Measurements from ENCODE around the gene PSMD14. TPM values are rescaled to one million over a fixed set of nuclear protein-coding genes. Genes with fewer than 3 reads are reported as not detected.

Gene PSMD14
- total RNA-seq, 2 donors from 2014 or later: 35.6 to 58.6 TPM

DNA sequence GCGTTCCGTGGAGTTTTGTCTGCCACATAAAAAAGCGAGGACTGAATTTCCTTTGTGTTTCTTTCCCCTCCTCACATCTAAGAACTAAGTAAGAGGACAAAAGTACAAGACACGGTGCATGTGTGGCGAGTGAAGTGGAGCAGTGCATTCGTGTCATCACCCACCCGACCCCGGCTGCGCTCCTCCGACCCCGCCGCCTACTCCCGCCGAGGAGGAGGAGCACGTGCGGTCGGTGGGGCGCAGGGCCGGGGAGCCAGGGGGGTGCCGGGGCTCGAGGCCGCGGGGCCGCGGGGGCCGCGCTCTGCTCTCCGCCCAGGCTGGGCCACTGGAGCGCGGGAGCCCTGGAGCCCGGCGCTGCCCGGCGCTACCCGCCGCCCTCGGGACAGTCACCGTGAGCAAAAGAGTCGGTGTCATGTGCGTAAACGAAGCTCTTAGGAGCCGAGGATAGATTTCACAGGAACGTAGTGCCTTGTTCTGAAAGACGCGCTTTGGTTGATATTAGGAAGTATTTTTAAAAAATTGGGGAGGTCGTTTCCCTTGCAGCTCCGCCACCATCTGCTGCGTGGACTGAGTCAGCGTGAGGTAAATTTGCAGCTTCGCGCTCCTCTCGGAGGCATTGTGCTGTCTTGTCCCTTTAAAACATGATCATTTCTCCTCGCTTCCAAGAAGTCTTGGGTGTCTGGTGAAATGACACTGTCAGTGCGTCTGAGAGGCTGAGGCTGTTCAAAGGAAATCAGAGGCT is 118.9 kb downstream of the PSMD14 start:
- Histone ChIP-seq H3K9me3 (no peaks in the 10 kb centered on the region), H3K27ac (no peak overlapping the region), H3K27me3 (peaks cover 68% of the 10 kb centered on the region), H3K9ac (ENCODE audit: low read depth in 2 of 2, low read length in 2 of 2) (no peak overlapping the region), H3K36me3 (no peaks in the 10 kb centered on the region), H3K4me3 (peak overlapping the region; percentile 20), H3K4me1 (peaks cover 4% of the 10 kb centered on the region)
- intact Hi-C loops (cut with DNase I): no loop called here
- TF ChIP-seq CTCF (IDR thresholded peaks at IDR 0.05): no peak
- peak; percentile 35 for DNase-seq

GRCh38 chr2:161427664-161428587 is 119.7 kb downstream of the PSMD14 start:
- H3K4me3 ChIP-seq: peak overlapping the region; percentile 20
- TF ChIP-seq CTCF (IDR thresholded peaks at IDR 0.05): no peak

GRCh38 chr2:161430386-161430785 is 122.2 kb downstream of the PSMD14 start:
- Histone ChIP-seq H3K4me1 (peaks cover 4% of the 10 kb centered on the region), H3K36me3 (no peaks in the 10 kb centered on the region), H3K27me3 (peaks cover 36% of the 10 kb centered on the region), H3K9me3 (no peaks in the 10 kb centered on the region), H3K27ac (no peak overlapping the region), H3K4me3 (no peak overlapping the region), H3K9ac (ENCODE audit: low read depth in 2 of 2, low read length in 2 of 2) (no peak overlapping the region)
- TF ChIP-seq CTCF (IDR thresholded peaks at IDR 0.05): no peak
- intact Hi-C loops (cut with DNase I): no loop called here
- no peak for DNase-seq

More at GRCh38 chr2:161427664-161428587, 119.7 kb downstream of the PSMD14 start:
- H3K27me3 ChIP-seq: peaks cover 60% of the 10 kb centered on the region
- peak; percentile 17 for DNase-seq
- peaks cover 4% of the 10 kb centered on the region for H3K4me1 ChIP-seq
- no peak overlapping the region for H3K27ac ChIP-seq
- no peaks in the 10 kb centered on the region for H3K9me3 ChIP-seq
- no peaks in the 10 kb centered on the region for H3K36me3 ChIP-seq
- no peak overlapping the region for H3K9ac ChIP-seq (ENCODE audit: low read depth in 2 of 2, low read length in 2 of 2)
- intact Hi-C loops (cut with DNase I): no loop called here

DNA sequence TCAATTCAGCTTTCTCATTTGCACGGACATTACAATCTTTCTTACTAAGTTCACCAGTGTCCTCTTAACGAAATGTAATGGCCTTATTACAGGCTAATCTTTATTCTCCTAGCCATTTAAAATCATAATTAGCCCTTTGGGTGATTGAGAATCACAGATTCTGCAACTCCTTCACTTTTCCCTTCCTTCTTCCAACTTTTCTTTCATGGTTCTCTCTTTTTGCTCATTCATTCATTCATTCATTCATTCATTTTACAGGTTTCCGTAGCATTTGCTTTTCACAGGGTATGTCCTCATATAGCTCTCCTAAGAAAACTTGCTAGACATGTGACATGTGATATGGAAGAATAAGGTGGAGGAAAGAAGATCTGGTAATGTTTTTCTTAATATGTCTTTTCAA is 123.9 kb downstream of the PSMD14 start:
- TF ChIP-seq CTCF (IDR thresholded peaks at IDR 0.05): no peak
- no peak overlapping the region for H3K27ac ChIP-seq
- intact Hi-C loops (cut with DNase I): no loop called here
- no peaks in the 10 kb centered on the region for H3K36me3 ChIP-seq
- no peak overlapping the region for H3K4me3 ChIP-seq
- no peaks in the 10 kb centered on the region for H3K9me3 ChIP-seq
- no peak for DNase-seq
- no peak overlapping the region for H3K9ac ChIP-seq (ENCODE audit: low read depth in 2 of 2, low read length in 2 of 2)
- peaks cover 4% of the 10 kb centered on the region for H3K4me1 ChIP-seq
- peaks cover 18% of the 10 kb centered on the region for H3K27me3 ChIP-seq

- no peak overlapping the region for H3K27ac ChIP-seq
- H3K4me1 ChIP-seq: no peaks in the 10 kb centered on the region
- DNase-seq: no peak
- no peak overlapping the region for H3K4me3 ChIP-seq
- intact Hi-C loops (cut with DNase I): no loop called here
- H3K9ac ChIP-seq (ENCODE audit: low read depth in 2 of 2, low read length in 2 of 2): no peak overlapping the region
- H3K9me3 ChIP-seq: no peaks in the 10 kb centered on the region
- no peak for TF ChIP-seq CTCF (IDR thresholded peaks at IDR 0.05)
- H3K27me3 ChIP-seq: peaks cover 1% of the 10 kb centered on the region
- no peaks in the 10 kb centered on the region for H3K36me3 ChIP-seq
Observed at GRCh38 chr2:161434118-161434517, 125.9 kb downstream of the PSMD14 start.

Data from colonic mucosa (tissue), 4 donors.